ENCODE results near the gene RNF112.

- TF ChIP-seq, protein P1, sequence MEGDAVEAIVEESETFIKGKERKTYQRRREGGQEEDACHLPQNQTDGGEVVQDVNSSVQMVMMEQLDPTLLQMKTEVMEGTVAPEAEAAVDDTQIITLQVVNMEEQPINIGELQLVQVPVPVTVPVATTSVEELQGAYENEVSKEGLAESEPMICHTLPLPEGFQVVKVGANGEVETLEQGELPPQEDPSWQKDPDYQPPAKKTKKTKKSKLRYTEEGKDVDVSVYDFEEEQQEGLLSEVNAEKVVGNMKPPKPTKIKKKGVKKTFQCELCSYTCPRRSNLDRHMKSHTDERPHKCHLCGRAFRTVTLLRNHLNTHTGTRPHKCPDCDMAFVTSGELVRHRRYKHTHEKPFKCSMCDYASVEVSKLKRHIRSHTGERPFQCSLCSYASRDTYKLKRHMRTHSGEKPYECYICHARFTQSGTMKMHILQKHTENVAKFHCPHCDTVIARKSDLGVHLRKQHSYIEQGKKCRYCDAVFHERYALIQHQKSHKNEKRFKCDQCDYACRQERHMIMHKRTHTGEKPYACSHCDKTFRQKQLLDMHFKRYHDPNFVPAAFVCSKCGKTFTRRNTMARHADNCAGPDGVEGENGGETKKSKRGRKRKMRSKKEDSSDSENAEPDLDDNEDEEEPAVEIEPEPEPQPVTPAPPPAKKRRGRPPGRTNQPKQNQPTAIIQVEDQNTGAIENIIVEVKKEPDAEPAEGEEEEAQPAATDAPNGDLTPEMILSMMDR (IDR thresholded peaks at IDR 0.05) = no peak
- TF ChIP-seq POLR2A (IDR thresholded peaks at IDR 0.05) = no peak
Observed at GRCh38 chr17:19382531-19383444, 28.2 kb upstream of the RNF112 start.
